HCT116 (cell line): ENCODE results near the gene OPCML. TPM values are rescaled to one million over a fixed set of nuclear protein-coding genes. Genes with fewer than 3 reads are reported as not detected.

ENCODE experiments used
- ATAC-seq: fragments of 200-7000 bp; cut with Tn5 transposase; 2 replicates; pipeline ENCODE4 v1.9.1; 2020; ENCODE audit warnings: mild to moderate bottlenecking, moderate library complexity
- BruUV-seq: library from RNA; stranded (reverse); fragments of 400-500 nt; replicated peaks from 2 replicates; lab custom pipeline; 2021; lab: Mats Ljungman, UMichigan
- CTCF ChIA-PET: fragments of 300-600 bp; sonication (Branson Sonifier 250); formaldehyde crosslinking; loops from one replicate; lab custom pipeline; 2021; ENCODE audit warnings: antibody characterized with exemption; lab: Charles Lee
- POLR2A ChIA-PET: fragments of 300-600, 350-600 bp; sonication (Branson Sonifier 250); formaldehyde crosslinking; loops from one replicate; lab custom pipeline; 2021; ENCODE audit warnings: antibody characterized with exemption; lab: Charles Lee
- RAD21 ChIA-PET, 2 experiments: fragments of 300-600 bp; sonication (Branson Sonifier 250); formaldehyde crosslinking; loops; one replicate each; lab custom pipeline; 2023; ENCODE audit warnings: low total read pairs in 2 of 2; ENCODE audit not compliant: uncharacterized antibody in 2 of 2, unreplicated experiment in 2 of 2, low non-redundant PET in 1 of 2; lab: Charles Lee
- DNase-seq: peaks from one replicate; pipeline ENCODE4 v3.0.0-alpha.2; 2010; ENCODE audit warnings: low read depth, low spot score
- H2AFZ ChIP-seq: fragments of 200-600 bp; shearing (Covaris generic), sonication (generic); 2 replicates; pipeline ENCODE4 v1.6.1; 2017; ENCODE audit warnings: low read depth, mixed run types, mixed read lengths, antibody characterized with exemption, low read length; ENCODE audit not compliant: poor library complexity, severe bottlenecking
- H3K27ac ChIP-seq: 2 replicates; pipeline ENCODE4 v1.5.1; 2012; ENCODE audit warnings: low read depth, low read length
- H3K27me3 ChIP-seq: fragments of 200-600 bp; sonication (generic); 2 replicates; pipeline ENCODE4 v1.6.1; 2016; ENCODE audit warnings: mixed run types, low read length, mixed read lengths; ENCODE audit not compliant: insufficient read depth
- H3K36me3 ChIP-seq, 2 experiments: fragments of 200-500 bp in 1 of 2; fragments of 200-600 bp in 1 of 2; sonication (Bioruptor generic) in 1 of 2; sonication (generic) in 1 of 2; 2 replicates each; pipeline versions ENCODE4 v1.5.1 to v1.6.1; 2014 to 2016; ENCODE audit warnings: low read length in 2 of 2, inconsistent platforms in 1 of 2, mixed read lengths in 1 of 2, mixed run types in 1 of 2; ENCODE audit not compliant: insufficient read depth in 2 of 2, control insufficient read depth in 1 of 2
- H3K4me1 ChIP-seq, 2 experiments: fragments of 200-600 bp in 1 of 2; sonication (generic) in 1 of 2; 2 replicates each; pipeline versions ENCODE4 v1.5.1 to v1.6.1; 2012 to 2017; ENCODE audit warnings: low read length in 2 of 2, inconsistent platforms in 1 of 2, mild to moderate bottlenecking in 1 of 2, mixed read lengths in 1 of 2, mixed run types in 1 of 2, moderate library complexity in 1 of 2; ENCODE audit not compliant: insufficient read depth in 2 of 2, control insufficient read depth in 1 of 2
- H3K4me2 ChIP-seq: fragments of 200-600 bp; sonication (generic); 2 replicates; pipeline ENCODE4 v1.6.1; 2017; ENCODE audit warnings: mixed run types, low read length, mixed read lengths
- H3K4me3 ChIP-seq, 2 experiments: fragments of 200-600 bp in 1 of 2; sonication (generic) in 1 of 2; replicated peaks in 1 of 2; 2 replicates each; pipeline ENCODE4 v1.5.1; 2011 to 2016; ENCODE audit warnings: low read length in 2 of 2, control low read depth in 1 of 2, low read depth in 1 of 2, mild to moderate bottlenecking in 1 of 2, mixed read lengths in 1 of 2, mixed run types in 1 of 2
- H3K79me2 ChIP-seq: fragments of 200-600 bp; sonication (generic); 2 replicates; pipeline ENCODE4 v1.6.1; 2017; ENCODE audit warnings: mild to moderate bottlenecking, mixed run types, low read length, moderate library complexity, mixed read lengths; ENCODE audit not compliant: insufficient read depth
- H3K9ac ChIP-seq: fragments of 200-600 bp; sonication (generic); 2 replicates; pipeline ENCODE4 v1.6.1; 2016; ENCODE audit warnings: low read length, mixed read lengths
- H3K9me2 ChIP-seq: fragments of 200-600 bp; sonication (generic), shearing (Covaris generic); 2 replicates; pipeline ENCODE4 v1.6.1; 2017; ENCODE audit warnings: mixed run types, mild to moderate bottlenecking, moderate library complexity; ENCODE audit not compliant: insufficient read depth
- H3K9me3 ChIP-seq, 2 experiments: fragments of 200-500 bp in 1 of 2; fragments of 200-600 bp in 1 of 2; sonication (Bioruptor generic) in 1 of 2; sonication (generic) in 1 of 2; 2 replicates each; pipeline ENCODE4 v1.6.1; 2014 to 2017; ENCODE audit warnings: low read length in 2 of 2, mixed read lengths in 2 of 2, inconsistent platforms in 1 of 2, low read depth in 1 of 2, mild to moderate bottlenecking in 1 of 2, mixed run types in 1 of 2, moderate library complexity in 1 of 2; ENCODE audit not compliant: control insufficient read depth in 1 of 2, insufficient read depth in 1 of 2
- H4K20me1 ChIP-seq: fragments of 200-600 bp; sonication (generic), shearing (Covaris generic); 2 replicates; pipeline ENCODE4 v1.6.1; 2017; ENCODE audit warnings: mixed run types, mild to moderate bottlenecking, moderate library complexity; ENCODE audit not compliant: insufficient read depth
- CBX3 ChIP-seq: IDR thresholded peaks from 2 replicates; pipeline ENCODE4 v1.6.1; 2012; ENCODE audit warnings: low read depth
- CEBPB ChIP-seq: IDR thresholded peaks from 2 replicates; pipeline ENCODE4 v1.6.1; 2012; ENCODE audit warnings: low read depth
- CTCF ChIP-seq, 3 experiments: fragments of 200-600 bp in 1 of 3; sonication (generic) in 1 of 3; IDR thresholded peaks in 2 of 3; conservative IDR thresholded peaks in 1 of 3; 2 replicates each; pipeline ENCODE4 v1.5.1; 2012 to 2017; ENCODE audit warnings: low read depth in 2 of 3, low read length in 2 of 3, antibody characterized with exemption in 1 of 3, borderline replicate concordance in 1 of 3, control low read depth in 1 of 3, mild to moderate bottlenecking in 1 of 3, mixed read lengths in 1 of 3, mixed run types in 1 of 3, moderate library complexity in 1 of 3; ENCODE audit not compliant: insufficient read depth in 1 of 3
- EGR1 ChIP-seq: IDR thresholded peaks from 2 replicates; pipeline ENCODE4 v1.6.1; 2012; ENCODE audit warnings: low read depth
- ELF1 ChIP-seq: IDR thresholded peaks from 2 replicates; pipeline ENCODE4 v1.6.1; 2012; ENCODE audit warnings: low read depth, borderline replicate concordance
- EZH2 ChIP-seq: fragments of 200-600 bp; sonication (generic); IDR thresholded peaks from 2 replicates; pipeline ENCODE4 v1.6.1; 2017; ENCODE audit warnings: antibody characterized with exemption, mixed run types
- EZH2phosphoT487 ChIP-seq: fragments of 200-600 bp; IDR thresholded peaks from 2 replicates; pipeline ENCODE4 v1.6.1; 2018; ENCODE audit warnings: antibody characterized with exemption, borderline replicate concordance
- JUND ChIP-seq: IDR thresholded peaks from 2 replicates; pipeline ENCODE4 v1.6.1; 2012
- MAX ChIP-seq: IDR thresholded peaks from 2 replicates; pipeline ENCODE4 v1.6.1; 2012
- POLR2A ChIP-seq: IDR thresholded peaks from 2 replicates; pipeline ENCODE4 v1.7.0; 2011; ENCODE audit warnings: borderline replicate concordance; ENCODE audit not compliant: insufficient read depth, insufficient read length; ENCODE audit errors: extremely low read depth
- POLR2AphosphoS5 ChIP-seq: IDR thresholded peaks from 2 replicates; pipeline ENCODE4 v1.6.1; 2011; ENCODE audit warnings: mild to moderate bottlenecking, low read depth, low read length, moderate library complexity
- RAD21 ChIP-seq: IDR thresholded peaks from 2 replicates; pipeline ENCODE4 v1.6.1; 2012; ENCODE audit warnings: low read depth, mild to moderate bottlenecking
- REST ChIP-seq: IDR thresholded peaks from 2 replicates; pipeline ENCODE4 v1.6.1; 2012; ENCODE audit warnings: low read depth
- SP1 ChIP-seq: IDR thresholded peaks from 2 replicates; pipeline ENCODE4 v1.6.1; 2012; ENCODE audit warnings: low read depth
- SRF ChIP-seq: IDR thresholded peaks from 2 replicates; pipeline ENCODE4 v1.6.1; 2012; ENCODE audit warnings: low read depth
- TCF7L2 ChIP-seq: IDR thresholded peaks from 2 replicates; pipeline ENCODE4 v1.7.0; 2011; ENCODE audit warnings: borderline replicate concordance, inconsistent platforms; ENCODE audit not compliant: insufficient read depth, insufficient read length; ENCODE audit errors: extremely low read depth
- YY1 ChIP-seq: IDR thresholded peaks from 2 replicates; pipeline ENCODE4 v1.6.1; 2011; ENCODE audit warnings: low read length, low read depth, moderate library complexity, mild to moderate bottlenecking; ENCODE audit not compliant: insufficient replicate concordance; ENCODE audit errors: extremely low read depth
- ZFX ChIP-seq: fragments of 450-650 bp; IDR thresholded peaks from 2 replicates; pipeline ENCODE4 v1.6.1; 2017
- ZNF274 ChIP-seq: fragments of 200-500 bp; sonication (Bioruptor generic); IDR thresholded peaks from 2 replicates; pipeline ENCODE4 v1.6.1; 2014; ENCODE audit warnings: mild to moderate bottlenecking, low read depth, low read length, inconsistent platforms
- intact Hi-C: fragments of 100-400 bp; cut with micrococcal nuclease; formaldehyde crosslinking; loops from 2 replicates; pipeline ENCODE4 v1.10.0; 2022
- total RNA-seq: library from RNA; stranded (reverse); gene quantifications from one replicate; pipeline ENCODE4 v1.2.1, GENCODE V29; 2021; ENCODE audit not compliant: unreplicated experiment

Gene OPCML
- total RNA-seq, 1 experiment from 2014 or later: not detected

GRCh38 chr11:133498969-133499368 is 33.3 kb downstream of the OPCML start:
- TF ChIP-seq CBX3 (no peak), REST (no peak), EZH2phosphoT487 (no peak), ZFX (no peak), SRF (no peak), EZH2 (no peak), MAX (no peak), POLR2A (no peak), CTCF (IDR thresholded peaks at IDR 0.05 in 2 of 3, conservative IDR thresholded peaks at IDR 0.05 in 1 of 3; ENCODE audit: borderline replicate concordance in 1 of 3, insufficient read depth in 1 of 3, low read depth in 2 of 3, low read length in 2 of 3) (no peak), YY1 (no peak), SP1 (no peak), EGR1 (no peak), CEBPB (no peak), JUND (no peak), RAD21 (no peak), POLR2AphosphoS5 (no peak), TCF7L2 (no peak), ELF1 (no peak), ZNF274 (no peak)
- RAD21 ChIA-PET: no interaction called here
- Histone ChIP-seq H3K79me2 (no peaks in the 10 kb centered on the region), H3K4me1 (no peaks in the 10 kb centered on the region), H2AFZ (no peak overlapping the region), H3K9me2 (no peaks in the 10 kb centered on the region), H3K36me3 (no peaks in the 10 kb centered on the region), H3K4me3 (no peak overlapping the region), H3K9me3 (peaks cover 0 to 9% of the 10 kb centered on the region in 2 experiments; a peak in 2 of 4 replicates), H4K20me1 (no peaks in the 10 kb centered on the region), H3K27ac (no peak overlapping the region), H3K4me2 (no peak overlapping the region), H3K27me3 (no peaks in the 10 kb centered on the region), H3K9ac (no peak overlapping the region)
- DNase-seq (no peak), ATAC-seq (no peak)
- CTCF ChIA-PET: no interaction called here
- POLR2A ChIA-PET: no interaction called here
- intact Hi-C loops: no loop called here
- no TSS peak for BruUV-seq
